Measurements from ENCODE around the gene POLR2E. TPM values are rescaled to one million over a fixed set of nuclear protein-coding genes. Genes with fewer than 3 reads are reported as not detected.

The POLR2E gene
- total RNA-seq, 1 donor from 2014 or later = 137 TPM

DNA sequence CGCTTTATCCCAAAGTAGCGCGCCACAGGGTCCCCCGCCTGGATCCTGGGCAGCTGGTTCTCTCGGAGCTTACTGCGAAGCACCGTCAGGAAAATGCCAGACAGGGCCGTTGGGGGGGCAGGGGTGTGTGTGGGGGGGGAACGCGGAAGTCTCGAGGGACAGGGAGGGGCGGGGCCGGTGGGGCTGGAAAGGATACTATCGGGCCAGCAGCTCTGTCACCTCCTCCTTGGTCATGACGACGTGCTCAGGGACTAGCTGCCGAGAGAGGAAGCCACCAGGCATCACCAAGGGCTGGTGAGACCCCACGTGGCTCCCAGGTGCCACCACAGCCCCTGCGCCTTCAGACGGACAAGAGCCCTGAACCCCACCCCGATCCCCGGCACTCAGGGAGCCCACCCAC lies 5.3 kb downstream of the POLR2E start:
- DNase-seq (ENCODE audit: low spot score in 2 of 2, unreplicated experiment in 2 of 2) = no peak
- no peak overlapping the region for H3K4me3 Mint-ChIP-seq
- peaks cover 13% of the 10 kb centered on the region for H3K4me1 Mint-ChIP-seq
- TF ChIP-seq, protein P1, sequence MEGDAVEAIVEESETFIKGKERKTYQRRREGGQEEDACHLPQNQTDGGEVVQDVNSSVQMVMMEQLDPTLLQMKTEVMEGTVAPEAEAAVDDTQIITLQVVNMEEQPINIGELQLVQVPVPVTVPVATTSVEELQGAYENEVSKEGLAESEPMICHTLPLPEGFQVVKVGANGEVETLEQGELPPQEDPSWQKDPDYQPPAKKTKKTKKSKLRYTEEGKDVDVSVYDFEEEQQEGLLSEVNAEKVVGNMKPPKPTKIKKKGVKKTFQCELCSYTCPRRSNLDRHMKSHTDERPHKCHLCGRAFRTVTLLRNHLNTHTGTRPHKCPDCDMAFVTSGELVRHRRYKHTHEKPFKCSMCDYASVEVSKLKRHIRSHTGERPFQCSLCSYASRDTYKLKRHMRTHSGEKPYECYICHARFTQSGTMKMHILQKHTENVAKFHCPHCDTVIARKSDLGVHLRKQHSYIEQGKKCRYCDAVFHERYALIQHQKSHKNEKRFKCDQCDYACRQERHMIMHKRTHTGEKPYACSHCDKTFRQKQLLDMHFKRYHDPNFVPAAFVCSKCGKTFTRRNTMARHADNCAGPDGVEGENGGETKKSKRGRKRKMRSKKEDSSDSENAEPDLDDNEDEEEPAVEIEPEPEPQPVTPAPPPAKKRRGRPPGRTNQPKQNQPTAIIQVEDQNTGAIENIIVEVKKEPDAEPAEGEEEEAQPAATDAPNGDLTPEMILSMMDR (IDR thresholded peaks at IDR 0.05; ENCODE audit: unreplicated experiment) = no peak
- peaks cover 5% of the 10 kb centered on the region for H3K36me3 Mint-ChIP-seq
- H3K27ac Mint-ChIP-seq = no peak overlapping the region
- H3K27me3 Mint-ChIP-seq (ENCODE audit: low read depth) = no peaks in the 10 kb centered on the region
- H3K9me3 Mint-ChIP-seq = no peaks in the 10 kb centered on the region

DNA sequence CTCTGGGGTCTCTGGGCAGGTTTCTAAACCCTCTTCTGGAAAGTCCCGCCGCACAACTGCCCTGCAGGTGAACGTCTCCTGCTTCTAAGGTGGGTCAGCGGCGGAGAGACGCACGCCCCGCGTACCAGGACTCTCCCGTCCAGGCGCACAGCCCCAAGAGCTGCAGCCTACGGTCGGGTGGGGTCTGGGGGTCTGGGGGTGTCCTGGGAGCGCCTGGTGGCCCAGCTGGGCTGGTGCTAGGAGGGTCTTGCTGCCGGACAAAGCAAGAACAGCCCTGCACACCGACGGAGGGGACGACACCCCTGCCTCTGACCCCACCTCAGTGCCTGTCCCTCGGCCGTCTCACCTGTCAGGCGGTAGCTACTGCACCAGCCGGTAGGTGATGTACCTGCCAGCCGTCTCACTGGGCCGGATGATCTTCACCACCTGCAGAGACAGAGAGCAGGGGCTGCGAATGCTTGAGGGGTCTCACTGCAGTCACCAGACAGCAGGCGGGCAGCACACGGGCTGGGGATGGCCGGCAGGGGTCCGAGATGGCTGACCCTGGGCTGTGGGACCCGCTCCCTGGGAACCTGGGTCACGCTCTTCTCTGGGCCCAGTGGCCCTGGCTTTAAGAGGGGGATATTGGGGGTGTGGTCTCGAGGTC lies 5.9 kb downstream of the POLR2E start:
- Mint-ChIP-seq H3K4me3 (no peak overlapping the region), H3K9me3 (no peaks in the 10 kb centered on the region), H3K36me3 (peaks cover 5% of the 10 kb centered on the region), H3K27me3 (ENCODE audit: low read depth) (no peaks in the 10 kb centered on the region), H3K4me1 (peaks cover 9% of the 10 kb centered on the region), H3K27ac (no peak overlapping the region)
- DNase-seq (ENCODE audit: low spot score in 2 of 2, unreplicated experiment in 2 of 2) = no peak
- TF ChIP-seq, protein P1 (IDR thresholded peaks at IDR 0.05; ENCODE audit: unreplicated experiment) = no peak

DNA sequence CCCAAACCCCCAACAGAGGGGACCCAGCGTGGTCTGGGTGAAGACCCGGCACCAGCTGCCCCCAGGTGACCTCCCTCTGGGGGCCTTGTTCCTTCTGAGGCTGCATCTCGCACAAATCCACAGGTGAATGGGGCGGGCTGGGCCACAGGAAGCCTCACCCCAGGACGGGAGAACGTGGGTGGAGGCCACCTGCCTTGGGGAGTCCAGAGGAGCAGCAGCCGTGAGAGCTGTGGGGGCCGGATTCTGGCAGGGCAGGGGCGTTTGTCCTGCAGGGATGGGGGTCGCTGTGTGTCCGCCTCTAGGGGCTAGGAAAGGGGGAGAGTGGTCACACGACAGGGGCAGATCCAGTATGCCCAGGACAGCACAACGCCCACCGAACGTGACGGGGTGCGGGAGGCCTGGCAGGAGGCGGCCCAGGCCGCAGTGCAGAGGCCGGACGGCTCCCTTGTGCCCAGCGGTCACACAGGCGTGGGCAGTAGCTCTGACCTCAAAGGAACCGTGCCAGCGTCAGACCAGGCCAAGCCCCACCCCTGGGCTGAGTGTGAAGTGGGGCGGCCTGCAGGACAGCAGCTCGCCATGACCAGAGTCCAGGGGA lies 6.7 kb downstream of the POLR2E start:
- peaks cover 5% of the 10 kb centered on the region for H3K4me1 Mint-ChIP-seq
- H3K27ac Mint-ChIP-seq = no peak overlapping the region
- TF ChIP-seq, protein P1 (IDR thresholded peaks at IDR 0.05; ENCODE audit: unreplicated experiment) = no peak
- H3K36me3 Mint-ChIP-seq = peaks cover 5% of the 10 kb centered on the region
- no peaks in the 10 kb centered on the region for H3K27me3 Mint-ChIP-seq (ENCODE audit: low read depth)
- H3K9me3 Mint-ChIP-seq = no peaks in the 10 kb centered on the region
- H3K4me3 Mint-ChIP-seq = no peak overlapping the region
- DNase-seq (ENCODE audit: low spot score in 2 of 2, unreplicated experiment in 2 of 2) = no peak

DNA sequence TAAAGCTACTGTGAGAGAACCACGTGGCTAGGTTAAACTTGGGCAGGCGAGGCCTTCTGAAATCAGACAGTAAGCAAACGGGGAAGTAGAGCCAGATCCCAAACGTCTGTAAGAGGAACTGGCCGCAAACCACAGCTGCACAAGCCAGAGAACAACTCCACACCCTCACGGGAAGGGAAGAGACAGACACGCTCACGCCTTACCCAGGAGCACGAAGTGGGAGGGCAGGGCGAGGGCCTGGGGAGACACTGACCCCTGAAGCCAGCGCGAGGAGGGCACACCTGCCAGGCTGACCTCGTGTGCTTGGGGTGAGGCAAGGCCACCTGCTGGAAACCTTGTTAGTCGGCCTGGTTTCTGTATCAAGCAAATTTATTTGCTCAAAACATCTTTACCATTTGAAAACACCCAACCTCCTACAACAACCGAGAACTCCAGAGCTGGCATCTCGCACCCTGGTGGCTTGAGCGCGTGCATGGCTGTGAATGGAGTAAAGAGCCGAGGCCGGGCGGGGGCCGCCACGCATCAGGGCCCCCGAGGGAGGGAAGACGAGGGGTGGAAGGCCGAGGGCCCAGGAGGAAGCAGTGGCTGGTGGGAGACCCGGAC lies 7.3 kb downstream of the POLR2E start:
- H3K4me1 Mint-ChIP-seq = no peaks in the 10 kb centered on the region
- H3K27me3 Mint-ChIP-seq (ENCODE audit: low read depth) = no peaks in the 10 kb centered on the region
- H3K27ac Mint-ChIP-seq = no peak overlapping the region
- no peaks in the 10 kb centered on the region for H3K9me3 Mint-ChIP-seq
- no peak overlapping the region for H3K4me3 Mint-ChIP-seq
- peaks cover 5% of the 10 kb centered on the region for H3K36me3 Mint-ChIP-seq
- TF ChIP-seq, protein P1 (IDR thresholded peaks at IDR 0.05; ENCODE audit: unreplicated experiment) = no peak
- DNase-seq (ENCODE audit: low spot score in 2 of 2, unreplicated experiment in 2 of 2) = no peak

DNA sequence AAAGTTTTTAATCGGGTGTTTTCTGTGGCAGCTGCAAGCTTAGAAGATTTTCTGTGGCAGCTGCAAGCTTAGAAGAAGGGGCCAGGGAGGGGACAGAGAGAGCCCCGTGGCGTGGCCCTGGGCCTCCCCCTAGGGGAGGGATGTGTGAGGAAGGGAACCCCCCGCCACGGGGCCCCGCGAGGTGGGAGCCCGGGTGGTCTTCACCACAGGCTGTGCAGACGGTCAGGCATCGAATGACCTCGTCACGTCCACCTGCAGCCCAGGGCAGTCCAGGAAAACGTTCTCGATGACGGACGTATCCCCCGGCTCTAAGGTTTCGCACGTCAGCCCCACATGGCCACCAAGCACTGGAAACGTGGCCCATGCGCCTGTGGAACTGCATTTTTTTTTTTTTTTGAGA lies 8.6 kb downstream of the POLR2E start:
- Mint-ChIP-seq H3K9me3 (no peaks in the 10 kb centered on the region), H3K27ac (no peak overlapping the region), H3K4me3 (no peak overlapping the region), H3K27me3 (ENCODE audit: low read depth) (no peaks in the 10 kb centered on the region), H3K4me1 (no peaks in the 10 kb centered on the region), H3K36me3 (peaks cover 5% of the 10 kb centered on the region)
- TF ChIP-seq, protein P1 (IDR thresholded peaks at IDR 0.05; ENCODE audit: unreplicated experiment) = no peak
- DNase-seq (ENCODE audit: low spot score in 2 of 2, unreplicated experiment in 2 of 2) = no peak

All from mesothelial cell of epicardium (in vitro differentiated cells).